ENCODE data around the gene MTCL1. TPM values are rescaled to one million over a fixed set of nuclear protein-coding genes. Genes with fewer than 3 reads are reported as not detected.

MTCL1 gene
- total and polyA plus RNA-seq, 2 of the 8 experiments (the other 6 are each of a cell fraction or from before 2014, with no cell fraction given) = 16.6 to 60.8 TPM

DNA sequence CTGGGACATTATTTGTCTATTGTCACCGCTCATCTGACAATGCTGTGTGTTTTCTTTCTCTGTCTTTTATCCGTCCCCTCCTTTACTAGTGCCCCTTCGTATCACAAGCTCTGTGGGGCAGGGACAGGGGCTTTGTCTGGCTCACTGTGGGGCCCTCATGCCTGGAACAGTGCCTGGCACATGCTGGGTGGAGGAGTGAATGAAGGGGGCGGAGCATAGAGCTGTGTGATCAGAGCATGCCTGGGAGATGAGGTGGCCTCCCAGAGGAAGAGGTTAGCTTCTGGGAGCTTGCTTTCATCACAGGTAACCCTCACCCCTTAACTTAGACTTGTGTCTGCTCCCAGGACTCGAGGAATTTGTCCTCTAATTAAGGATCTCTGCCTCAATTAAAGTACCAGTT, 16.4 kb downstream of the MTCL1 start (continued):
- TF ChIP-seq, protein P1, sequence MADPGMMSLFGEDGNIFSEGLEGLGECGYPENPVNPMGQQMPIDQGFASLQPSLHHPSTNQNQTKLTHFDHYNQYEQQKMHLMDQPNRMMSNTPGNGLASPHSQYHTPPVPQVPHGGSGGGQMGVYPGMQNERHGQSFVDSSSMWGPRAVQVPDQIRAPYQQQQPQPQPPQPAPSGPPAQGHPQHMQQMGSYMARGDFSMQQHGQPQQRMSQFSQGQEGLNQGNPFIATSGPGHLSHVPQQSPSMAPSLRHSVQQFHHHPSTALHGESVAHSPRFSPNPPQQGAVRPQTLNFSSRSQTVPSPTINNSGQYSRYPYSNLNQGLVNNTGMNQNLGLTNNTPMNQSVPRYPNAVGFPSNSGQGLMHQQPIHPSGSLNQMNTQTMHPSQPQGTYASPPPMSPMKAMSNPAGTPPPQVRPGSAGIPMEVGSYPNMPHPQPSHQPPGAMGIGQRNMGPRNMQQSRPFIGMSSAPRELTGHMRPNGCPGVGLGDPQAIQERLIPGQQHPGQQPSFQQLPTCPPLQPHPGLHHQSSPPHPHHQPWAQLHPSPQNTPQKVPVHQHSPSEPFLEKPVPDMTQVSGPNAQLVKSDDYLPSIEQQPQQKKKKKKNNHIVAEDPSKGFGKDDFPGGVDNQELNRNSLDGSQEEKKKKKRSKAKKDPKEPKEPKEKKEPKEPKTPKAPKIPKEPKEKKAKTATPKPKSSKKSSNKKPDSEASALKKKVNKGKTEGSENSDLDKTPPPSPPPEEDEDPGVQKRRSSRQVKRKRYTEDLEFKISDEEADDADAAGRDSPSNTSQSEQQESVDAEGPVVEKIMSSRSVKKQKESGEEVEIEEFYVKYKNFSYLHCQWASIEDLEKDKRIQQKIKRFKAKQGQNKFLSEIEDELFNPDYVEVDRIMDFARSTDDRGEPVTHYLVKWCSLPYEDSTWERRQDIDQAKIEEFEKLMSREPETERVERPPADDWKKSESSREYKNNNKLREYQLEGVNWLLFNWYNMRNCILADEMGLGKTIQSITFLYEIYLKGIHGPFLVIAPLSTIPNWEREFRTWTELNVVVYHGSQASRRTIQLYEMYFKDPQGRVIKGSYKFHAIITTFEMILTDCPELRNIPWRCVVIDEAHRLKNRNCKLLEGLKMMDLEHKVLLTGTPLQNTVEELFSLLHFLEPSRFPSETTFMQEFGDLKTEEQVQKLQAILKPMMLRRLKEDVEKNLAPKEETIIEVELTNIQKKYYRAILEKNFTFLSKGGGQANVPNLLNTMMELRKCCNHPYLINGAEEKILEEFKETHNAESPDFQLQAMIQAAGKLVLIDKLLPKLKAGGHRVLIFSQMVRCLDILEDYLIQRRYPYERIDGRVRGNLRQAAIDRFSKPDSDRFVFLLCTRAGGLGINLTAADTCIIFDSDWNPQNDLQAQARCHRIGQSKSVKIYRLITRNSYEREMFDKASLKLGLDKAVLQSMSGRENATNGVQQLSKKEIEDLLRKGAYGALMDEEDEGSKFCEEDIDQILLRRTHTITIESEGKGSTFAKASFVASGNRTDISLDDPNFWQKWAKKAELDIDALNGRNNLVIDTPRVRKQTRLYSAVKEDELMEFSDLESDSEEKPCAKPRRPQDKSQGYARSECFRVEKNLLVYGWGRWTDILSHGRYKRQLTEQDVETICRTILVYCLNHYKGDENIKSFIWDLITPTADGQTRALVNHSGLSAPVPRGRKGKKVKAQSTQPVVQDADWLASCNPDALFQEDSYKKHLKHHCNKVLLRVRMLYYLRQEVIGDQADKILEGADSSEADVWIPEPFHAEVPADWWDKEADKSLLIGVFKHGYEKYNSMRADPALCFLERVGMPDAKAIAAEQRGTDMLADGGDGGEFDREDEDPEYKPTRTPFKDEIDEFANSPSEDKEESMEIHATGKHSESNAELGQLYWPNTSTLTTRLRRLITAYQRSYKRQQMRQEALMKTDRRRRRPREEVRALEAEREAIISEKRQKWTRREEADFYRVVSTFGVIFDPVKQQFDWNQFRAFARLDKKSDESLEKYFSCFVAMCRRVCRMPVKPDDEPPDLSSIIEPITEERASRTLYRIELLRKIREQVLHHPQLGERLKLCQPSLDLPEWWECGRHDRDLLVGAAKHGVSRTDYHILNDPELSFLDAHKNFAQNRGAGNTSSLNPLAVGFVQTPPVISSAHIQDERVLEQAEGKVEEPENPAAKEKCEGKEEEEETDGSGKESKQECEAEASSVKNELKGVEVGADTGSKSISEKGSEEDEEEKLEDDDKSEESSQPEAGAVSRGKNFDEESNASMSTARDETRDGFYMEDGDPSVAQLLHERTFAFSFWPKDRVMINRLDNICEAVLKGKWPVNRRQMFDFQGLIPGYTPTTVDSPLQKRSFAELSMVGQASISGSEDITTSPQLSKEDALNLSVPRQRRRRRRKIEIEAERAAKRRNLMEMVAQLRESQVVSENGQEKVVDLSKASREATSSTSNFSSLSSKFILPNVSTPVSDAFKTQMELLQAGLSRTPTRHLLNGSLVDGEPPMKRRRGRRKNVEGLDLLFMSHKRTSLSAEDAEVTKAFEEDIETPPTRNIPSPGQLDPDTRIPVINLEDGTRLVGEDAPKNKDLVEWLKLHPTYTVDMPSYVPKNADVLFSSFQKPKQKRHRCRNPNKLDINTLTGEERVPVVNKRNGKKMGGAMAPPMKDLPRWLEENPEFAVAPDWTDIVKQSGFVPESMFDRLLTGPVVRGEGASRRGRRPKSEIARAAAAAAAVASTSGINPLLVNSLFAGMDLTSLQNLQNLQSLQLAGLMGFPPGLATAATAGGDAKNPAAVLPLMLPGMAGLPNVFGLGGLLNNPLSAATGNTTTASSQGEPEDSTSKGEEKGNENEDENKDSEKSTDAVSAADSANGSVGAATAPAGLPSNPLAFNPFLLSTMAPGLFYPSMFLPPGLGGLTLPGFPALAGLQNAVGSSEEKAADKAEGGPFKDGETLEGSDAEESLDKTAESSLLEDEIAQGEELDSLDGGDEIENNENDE (IDR thresholded peaks at IDR 0.05; ENCODE audit: insufficient replicate concordance, low read length) = no peak
- TF ChIP-seq SRF (IDR thresholded peaks at IDR 0.05; ENCODE audit: low read depth, low read length) = no peak
